Measurements from ENCODE around the gene FNDC5. TPM values are rescaled to one million over a fixed set of nuclear protein-coding genes. Genes with fewer than 3 reads are reported as not detected.

The FNDC5 gene
- polyA plus RNA-seq, 2 of the 4 experiments (the other 2 are of a cell fraction), result 0.26 to 0.99 TPM

DNA sequence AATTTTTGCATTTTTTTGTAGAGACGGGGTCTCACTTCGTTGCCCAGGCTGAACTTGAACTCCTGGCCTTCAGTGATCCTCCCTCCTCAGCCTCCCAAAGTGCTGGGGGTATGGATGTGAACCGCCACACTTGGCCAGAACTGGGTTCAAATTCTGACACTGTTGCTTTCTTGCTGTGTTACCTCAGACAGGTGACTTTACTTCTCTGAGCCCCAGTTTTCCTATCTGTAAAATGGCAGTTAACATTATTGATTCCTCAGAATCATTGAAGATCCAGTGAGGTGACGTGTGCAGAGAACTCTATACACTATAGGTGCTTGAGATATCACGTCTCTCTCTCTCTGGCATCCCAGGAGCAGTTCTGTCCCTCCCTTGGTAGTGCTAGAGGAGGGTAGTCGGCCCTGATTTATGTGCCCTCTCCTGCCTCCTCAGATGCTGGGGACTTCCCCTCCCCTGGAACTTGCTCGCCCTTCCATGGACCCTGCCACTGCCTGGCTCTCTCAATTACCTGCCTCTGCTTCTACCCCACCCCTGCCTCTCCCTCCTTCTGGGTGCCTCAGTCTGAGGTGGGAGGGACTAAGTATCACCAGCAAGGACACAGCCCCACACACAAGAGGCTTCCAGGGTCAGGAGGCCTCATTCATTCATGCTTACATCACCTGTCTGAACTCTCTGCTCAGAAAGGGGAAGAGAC lies 12.8 kb upstream of the FNDC5 start:
- peaks cover 4% of the 10 kb centered on the region; the same call in 1 of the 3 replicates for H3K4me1 ChIP-seq
- ChIA-PET POLR2A (no interaction called here), CTCF (no interaction called here)
- no peak overlapping the region for H3K27ac ChIP-seq
- no peak overlapping the region for H3K4me3 ChIP-seq
- TF ChIP-seq HDAC2 (IDR thresholded peaks at IDR 0.05), result no peak
- no peak overlapping the region for H3K4me2 ChIP-seq
- 60% methylated on average over 7 of the region's 7 CpGs for WGBS (ENCODE audit: missing lambda C conversion rate)
- ATAC-seq (no peak), FAIRE-seq (no peak), DNase-seq (ENCODE audit: low read depth in 1 of 2, low spot score in 1 of 2) (no peak)
- no peaks in the 10 kb centered on the region for H3K9me3 ChIP-seq

DNA sequence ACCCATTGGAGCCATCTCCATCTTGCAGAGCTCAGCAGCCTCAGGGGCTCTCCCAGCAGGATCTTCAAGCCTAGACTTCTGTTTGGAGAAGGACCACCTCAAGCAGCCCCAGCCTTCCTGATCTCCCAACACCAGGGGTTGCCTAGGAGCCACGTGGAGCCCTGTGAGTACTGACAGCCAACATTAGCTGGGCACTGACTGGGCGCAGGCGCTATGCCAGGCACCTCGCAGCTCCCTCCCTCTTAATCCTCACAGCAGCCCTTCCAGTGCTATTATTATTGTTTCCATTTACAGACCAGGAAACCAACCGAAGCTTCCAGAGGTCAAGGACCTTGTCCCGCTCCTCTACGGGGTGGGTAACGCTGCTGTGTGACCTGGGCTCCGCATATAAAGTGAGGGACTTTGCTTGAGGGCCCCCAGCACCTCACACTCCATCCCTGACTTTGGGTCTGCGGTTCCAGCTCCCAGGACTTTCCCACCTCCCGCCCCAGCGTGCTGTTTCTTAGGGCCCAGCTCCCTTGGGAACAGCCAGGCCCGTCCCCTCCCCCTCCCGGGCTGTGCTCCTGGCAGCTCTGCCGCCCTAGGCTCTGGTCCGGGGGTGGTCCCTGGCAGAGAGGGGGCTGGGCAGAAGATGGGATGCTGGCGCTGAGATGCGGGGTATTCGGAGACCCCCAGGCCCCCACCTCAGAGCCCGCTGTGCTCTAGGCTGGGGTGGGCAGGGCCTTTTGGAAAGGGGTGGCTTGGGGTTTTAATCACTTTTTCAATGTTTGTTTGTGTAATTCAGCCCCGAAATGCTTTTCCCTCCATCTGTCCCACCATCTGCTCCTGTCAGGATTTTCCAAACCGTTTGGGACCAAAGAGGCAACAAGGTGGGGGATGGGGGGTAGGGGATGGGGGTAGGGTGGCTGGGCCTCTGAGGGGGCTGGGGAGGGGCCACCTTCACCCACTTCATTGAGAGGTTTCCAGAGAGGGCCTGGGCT lies 11.4 kb upstream of the FNDC5 start:
- H3K4me2 ChIP-seq, result no peak overlapping the region
- no peak for FAIRE-seq
- WGBS (ENCODE audit: missing lambda C conversion rate), result 66% methylated on average over 10 of the region's 22 CpGs
- ChIA-PET POLR2A (no interaction called here), CTCF (interaction anchor here (0.8 to 1.4 kb wide), 8 partner anchors 9 to 173 kb away, joined by 3 to 6 read pairs (median 4); no protein-coding TSS in a partner anchor)
- DNase-seq (ENCODE audit: low read depth in 1 of 2, low spot score in 1 of 2), result no peak
- TF ChIP-seq EP300 (IDR thresholded peaks at IDR 0.05), result no peak
- H3K27ac ChIP-seq, result no peak overlapping the region
- peaks cover 4% of the 10 kb centered on the region; the same call in 1 of the 3 replicates for H3K4me1 ChIP-seq
- no peak overlapping the region for H3K4me3 ChIP-seq
- H3K9me3 ChIP-seq, result no peaks in the 10 kb centered on the region
- no peak for ATAC-seq

DNA sequence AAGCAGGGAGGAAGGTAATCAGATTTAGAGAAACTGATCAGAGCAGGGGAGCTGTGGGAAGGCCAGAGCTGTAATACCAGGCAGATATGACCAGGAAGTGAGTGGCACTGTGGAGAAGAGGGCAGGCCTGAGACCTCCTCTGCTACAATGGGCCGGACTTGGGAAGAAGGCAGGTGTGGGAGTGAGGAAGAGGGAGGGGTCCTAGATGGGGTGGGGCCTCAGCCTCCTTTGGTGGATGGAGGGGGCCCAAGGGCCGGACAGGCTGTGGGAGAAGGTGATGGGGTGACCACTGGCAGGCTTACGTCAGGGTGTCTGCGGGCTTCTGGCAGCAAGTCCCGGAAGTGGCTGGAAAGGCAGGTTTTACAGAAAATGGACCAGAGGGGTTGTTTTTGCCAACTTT lies 10.6 kb upstream of the FNDC5 start:
- ChIA-PET POLR2A (no interaction called here), CTCF (interaction anchor here (0.9 to 1.4 kb wide), 6 partner anchors 9 to 174 kb away, joined by 3 to 6 read pairs (median 4); no protein-coding TSS in a partner anchor)
- Histone ChIP-seq H3K27ac (no peak overlapping the region), H3K9me3 (no peaks in the 10 kb centered on the region), H3K4me2 (no peak overlapping the region), H3K4me3 (no peak overlapping the region), H3K4me1 (peaks cover 4% of the 10 kb centered on the region; the same call in 1 of the 3 replicates)
- peak in 1 of 2 experiments; percentile 15; a peak in 2 of 6 replicates for ATAC-seq
- DNase-seq (ENCODE audit: low read depth in 1 of 2, low spot score in 1 of 2), result no peak
- no peak for FAIRE-seq
- no peak for TF ChIP-seq TP53 (CRISPR knock-in tag; IDR thresholded peaks at IDR 0.05)
- TF ChIP-seq KDM5A (IDR thresholded peaks at IDR 0.05), result no peak
- TF ChIP-seq CEBPB (IDR thresholded peaks at IDR 0.05), result no peak
- no peak for TF ChIP-seq RNF2 (IDR thresholded peaks at IDR 0.05; ENCODE audit: borderline replicate concordance, low read depth)
- TF ChIP-seq, protein P1, sequence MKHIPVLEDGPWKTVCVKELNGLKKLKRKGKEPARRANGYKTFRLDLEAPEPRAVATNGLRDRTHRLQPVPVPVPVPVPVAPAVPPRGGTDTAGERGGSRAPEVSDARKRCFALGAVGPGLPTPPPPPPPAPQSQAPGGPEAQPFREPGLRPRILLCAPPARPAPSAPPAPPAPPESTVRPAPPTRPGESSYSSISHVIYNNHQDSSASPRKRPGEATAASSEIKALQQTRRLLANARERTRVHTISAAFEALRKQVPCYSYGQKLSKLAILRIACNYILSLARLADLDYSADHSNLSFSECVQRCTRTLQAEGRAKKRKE (CRISPR knock-in tag; IDR thresholded peaks at IDR 0.05; ENCODE audit: low read depth), result no peak
- no peak for TF ChIP-seq MAFK (IDR thresholded peaks at IDR 0.05; ENCODE audit: partially characterized antibody)
- TF ChIP-seq ZC3H11A (IDR thresholded peaks at IDR 0.05), result no peak
- TF ChIP-seq, protein P2, sequence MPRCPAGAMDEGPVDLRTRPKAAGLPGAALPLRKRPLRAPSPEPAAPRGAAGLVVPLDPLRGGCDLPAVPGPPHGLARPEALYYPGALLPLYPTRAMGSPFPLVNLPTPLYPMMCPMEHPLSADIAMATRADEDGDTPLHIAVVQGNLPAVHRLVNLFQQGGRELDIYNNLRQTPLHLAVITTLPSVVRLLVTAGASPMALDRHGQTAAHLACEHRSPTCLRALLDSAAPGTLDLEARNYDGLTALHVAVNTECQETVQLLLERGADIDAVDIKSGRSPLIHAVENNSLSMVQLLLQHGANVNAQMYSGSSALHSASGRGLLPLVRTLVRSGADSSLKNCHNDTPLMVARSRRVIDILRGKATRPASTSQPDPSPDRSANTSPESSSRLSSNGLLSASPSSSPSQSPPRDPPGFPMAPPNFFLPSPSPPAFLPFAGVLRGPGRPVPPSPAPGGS (IDR thresholded peaks at IDR 0.05), result no peak
- no peak for TF ChIP-seq CBX2 (IDR thresholded peaks at IDR 0.05; ENCODE audit: borderline replicate concordance, low read depth)
- 92% methylated on average over 5 of the region's 5 CpGs for WGBS (ENCODE audit: missing lambda C conversion rate)

DNA sequence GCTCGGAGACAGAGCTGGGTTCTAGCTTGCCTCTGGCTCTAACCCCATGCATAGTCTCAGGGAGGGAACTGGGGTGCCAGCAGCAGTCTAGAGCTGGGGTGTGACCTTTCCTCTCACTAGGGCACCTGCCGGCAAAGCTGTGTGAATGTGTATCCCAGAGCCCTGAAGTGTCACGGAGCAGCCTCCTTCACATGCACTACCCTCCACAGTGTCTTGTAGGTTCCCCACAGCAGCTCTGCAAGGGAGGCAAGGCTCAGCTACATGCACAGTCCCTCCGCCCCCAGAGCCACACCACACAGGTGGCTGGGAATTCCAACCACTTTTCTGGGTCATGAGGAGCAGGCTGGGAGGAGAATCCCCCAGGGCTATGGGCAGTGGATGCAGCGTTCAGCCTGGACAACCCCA lies 7.9 kb upstream of the FNDC5 start:
- peak in 1 of 2 experiments; percentile 9; a peak in 3 of 6 replicates for ATAC-seq
- H3K4me1 ChIP-seq, result no peaks in the 10 kb centered on the region
- H3K9me3 ChIP-seq, result no peaks in the 10 kb centered on the region
- ChIA-PET POLR2A (no interaction called here), CTCF (interaction anchor here (1.0 to 1.7 kb wide), 4 partner anchors 14 to 207 kb away, joined by 3 to 7 read pairs (median 4); no protein-coding TSS in a partner anchor)
- 5% methylated on average over 2 of the region's 5 CpGs for WGBS (ENCODE audit: missing lambda C conversion rate)
- no peak overlapping the region for H3K4me2 ChIP-seq
- H3K4me3 ChIP-seq, result no peak overlapping the region
- DNase-seq (ENCODE audit: low read depth in 1 of 2, low spot score in 1 of 2), result no peak
- no peak for FAIRE-seq
- no peak overlapping the region for H3K27ac ChIP-seq
- TF ChIP-seq HEYL (CRISPR knock-in tag; IDR thresholded peaks at IDR 0.05) (no peak), CBX8 (IDR thresholded peaks at IDR 0.05) (no peak), JUNB (IDR thresholded peaks at IDR 0.05) (no peak), MAFK (IDR thresholded peaks at IDR 0.05; ENCODE audit: partially characterized antibody) (no peak), PHF8 (IDR thresholded peaks at IDR 0.05; ENCODE audit: borderline replicate concordance, low read depth) (no peak), HOXB5 (CRISPR knock-in tag; IDR thresholded peaks at IDR 0.05) (no peak), NPAS2 (CRISPR knock-in tag; IDR thresholded peaks at IDR 0.05; ENCODE audit: borderline replicate concordance) (no peak)
- TF ChIP-seq, protein P3, sequence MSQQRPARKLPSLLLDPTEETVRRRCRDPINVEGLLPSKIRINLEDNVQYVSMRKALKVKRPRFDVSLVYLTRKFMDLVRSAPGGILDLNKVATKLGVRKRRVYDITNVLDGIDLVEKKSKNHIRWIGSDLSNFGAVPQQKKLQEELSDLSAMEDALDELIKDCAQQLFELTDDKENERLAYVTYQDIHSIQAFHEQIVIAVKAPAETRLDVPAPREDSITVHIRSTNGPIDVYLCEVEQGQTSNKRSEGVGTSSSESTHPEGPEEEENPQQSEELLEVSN (IDR thresholded peaks at IDR 0.05; ENCODE audit: borderline replicate concordance, low read depth), result no peak
- TF ChIP-seq, protein P4, sequence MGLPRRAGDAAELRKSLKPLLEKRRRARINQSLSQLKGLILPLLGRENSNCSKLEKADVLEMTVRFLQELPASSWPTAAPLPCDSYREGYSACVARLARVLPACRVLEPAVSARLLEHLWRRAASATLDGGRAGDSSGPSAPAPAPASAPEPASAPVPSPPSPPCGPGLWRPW (IDR thresholded peaks at IDR 0.05), result no peak
- TF ChIP-seq, protein P5, sequence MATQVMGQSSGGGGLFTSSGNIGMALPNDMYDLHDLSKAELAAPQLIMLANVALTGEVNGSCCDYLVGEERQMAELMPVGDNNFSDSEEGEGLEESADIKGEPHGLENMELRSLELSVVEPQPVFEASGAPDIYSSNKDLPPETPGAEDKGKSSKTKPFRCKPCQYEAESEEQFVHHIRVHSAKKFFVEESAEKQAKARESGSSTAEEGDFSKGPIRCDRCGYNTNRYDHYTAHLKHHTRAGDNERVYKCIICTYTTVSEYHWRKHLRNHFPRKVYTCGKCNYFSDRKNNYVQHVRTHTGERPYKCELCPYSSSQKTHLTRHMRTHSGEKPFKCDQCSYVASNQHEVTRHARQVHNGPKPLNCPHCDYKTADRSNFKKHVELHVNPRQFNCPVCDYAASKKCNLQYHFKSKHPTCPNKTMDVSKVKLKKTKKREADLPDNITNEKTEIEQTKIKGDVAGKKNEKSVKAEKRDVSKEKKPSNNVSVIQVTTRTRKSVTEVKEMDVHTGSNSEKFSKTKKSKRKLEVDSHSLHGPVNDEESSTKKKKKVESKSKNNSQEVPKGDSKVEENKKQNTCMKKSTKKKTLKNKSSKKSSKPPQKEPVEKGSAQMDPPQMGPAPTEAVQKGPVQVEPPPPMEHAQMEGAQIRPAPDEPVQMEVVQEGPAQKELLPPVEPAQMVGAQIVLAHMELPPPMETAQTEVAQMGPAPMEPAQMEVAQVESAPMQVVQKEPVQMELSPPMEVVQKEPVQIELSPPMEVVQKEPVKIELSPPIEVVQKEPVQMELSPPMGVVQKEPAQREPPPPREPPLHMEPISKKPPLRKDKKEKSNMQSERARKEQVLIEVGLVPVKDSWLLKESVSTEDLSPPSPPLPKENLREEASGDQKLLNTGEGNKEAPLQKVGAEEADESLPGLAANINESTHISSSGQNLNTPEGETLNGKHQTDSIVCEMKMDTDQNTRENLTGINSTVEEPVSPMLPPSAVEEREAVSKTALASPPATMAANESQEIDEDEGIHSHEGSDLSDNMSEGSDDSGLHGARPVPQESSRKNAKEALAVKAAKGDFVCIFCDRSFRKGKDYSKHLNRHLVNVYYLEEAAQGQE (IDR thresholded peaks at IDR 0.05), result no peak
